T follicular helper cell (primary cell): ENCODE data around the gene PCDHGB7.
"Not testable (repeated sequence)": the region's sequence is repeated elsewhere in the genome, so short reads cannot be mapped to it uniquely, and the experiment has no call there.

Experiments
- DNase-seq: peaks from one replicate; pipeline ENCODE4 v3.0.0-alpha.2; 2020; ENCODE audit warnings: low read depth
- total RNA-seq, 2 experiments: gene quantifications; one replicate each; lab custom pipeline; 2026; lab: John Stamatoyannopoulos, UW

The PCDHGB7 gene
- 0 reads per million in 2 experiments for total RNA-seq

DNA sequence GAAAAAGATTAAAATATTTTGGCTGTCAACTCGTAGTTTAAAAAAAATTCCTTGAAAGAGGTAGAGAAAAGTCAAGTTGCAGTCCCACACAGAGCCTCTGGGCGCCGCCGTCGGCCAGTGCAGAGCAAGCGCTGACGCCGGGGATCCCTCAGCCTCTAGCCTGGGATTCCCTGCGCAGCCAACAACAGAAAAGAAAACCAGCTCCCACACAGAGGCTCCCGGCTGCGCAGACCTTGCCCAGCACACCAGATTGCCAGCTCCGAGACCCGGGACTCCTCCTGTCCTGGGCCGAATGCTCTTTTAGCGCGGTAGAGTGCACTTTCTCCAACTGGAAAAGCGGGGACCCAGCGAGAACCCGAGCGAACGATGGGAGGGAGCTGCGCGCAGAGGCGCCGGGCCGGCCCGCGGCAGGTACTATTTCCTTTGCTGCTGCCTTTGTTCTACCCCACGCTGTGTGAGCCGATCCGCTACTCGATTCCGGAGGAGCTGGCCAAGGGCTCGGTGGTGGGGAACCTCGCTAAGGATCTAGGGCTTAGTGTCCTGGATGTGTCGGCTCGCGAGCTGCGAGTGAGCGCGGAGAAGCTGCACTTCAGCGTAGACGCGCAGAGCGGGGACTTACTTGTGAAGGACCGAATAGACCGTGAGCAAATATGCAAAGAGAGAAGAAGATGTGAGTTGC is at the start of gene PCDHGB7:
Gene PCDHGB7 (plus strand): TSS at position 184 of the 679 bp plus-strand sequence. CDS start 183 bp downstream, at position 367.
- peak; percentile 21 for DNase-seq

DNA sequence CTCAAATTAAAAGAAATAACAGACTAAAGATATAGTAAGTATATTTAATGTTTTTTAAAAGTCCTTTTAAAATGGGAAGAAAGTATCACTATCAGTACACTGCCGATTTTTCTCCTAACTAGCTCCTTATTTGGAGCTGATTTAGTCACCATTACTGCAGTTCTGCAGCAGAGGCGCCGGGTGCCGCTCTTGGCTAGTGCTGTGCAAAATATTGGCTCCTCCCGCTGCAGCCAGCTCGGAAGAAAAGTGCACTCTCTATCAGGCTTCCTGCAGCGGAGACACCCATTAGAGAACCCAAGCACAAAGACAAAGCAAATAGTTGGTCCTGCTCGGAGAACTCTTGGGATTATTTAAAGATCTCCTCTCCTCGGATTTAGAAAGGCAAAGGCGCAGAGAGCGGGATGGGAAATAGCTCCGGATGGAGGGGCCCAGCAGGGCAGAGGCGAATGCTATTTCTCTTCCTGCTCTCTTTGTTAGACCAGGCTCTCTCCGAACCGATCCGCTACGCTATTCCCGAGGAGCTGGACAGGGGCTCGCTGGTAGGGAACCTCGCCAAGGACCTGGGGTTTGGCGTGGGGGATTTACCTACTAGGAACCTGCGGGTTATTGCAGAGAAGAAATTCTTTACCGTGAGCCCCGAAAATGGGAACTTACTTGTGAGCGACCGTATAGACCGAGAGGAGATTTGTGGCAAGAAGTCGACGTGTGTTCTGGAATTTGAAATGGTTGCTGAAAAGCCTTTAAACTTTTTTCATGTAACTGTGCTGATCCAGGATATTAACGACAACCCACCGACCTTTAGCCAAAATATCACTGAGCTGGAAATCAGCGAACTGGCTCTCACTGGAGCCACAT is 47.3 kb upstream of the PCDHGB7 start, which contains the start of gene PCDHGB3:
Gene PCDHGB3 (plus strand): TSS at position 249 of the 855 bp plus-strand sequence. CDS start 153 bp downstream, at position 402.
- no peak for DNase-seq

DNA sequence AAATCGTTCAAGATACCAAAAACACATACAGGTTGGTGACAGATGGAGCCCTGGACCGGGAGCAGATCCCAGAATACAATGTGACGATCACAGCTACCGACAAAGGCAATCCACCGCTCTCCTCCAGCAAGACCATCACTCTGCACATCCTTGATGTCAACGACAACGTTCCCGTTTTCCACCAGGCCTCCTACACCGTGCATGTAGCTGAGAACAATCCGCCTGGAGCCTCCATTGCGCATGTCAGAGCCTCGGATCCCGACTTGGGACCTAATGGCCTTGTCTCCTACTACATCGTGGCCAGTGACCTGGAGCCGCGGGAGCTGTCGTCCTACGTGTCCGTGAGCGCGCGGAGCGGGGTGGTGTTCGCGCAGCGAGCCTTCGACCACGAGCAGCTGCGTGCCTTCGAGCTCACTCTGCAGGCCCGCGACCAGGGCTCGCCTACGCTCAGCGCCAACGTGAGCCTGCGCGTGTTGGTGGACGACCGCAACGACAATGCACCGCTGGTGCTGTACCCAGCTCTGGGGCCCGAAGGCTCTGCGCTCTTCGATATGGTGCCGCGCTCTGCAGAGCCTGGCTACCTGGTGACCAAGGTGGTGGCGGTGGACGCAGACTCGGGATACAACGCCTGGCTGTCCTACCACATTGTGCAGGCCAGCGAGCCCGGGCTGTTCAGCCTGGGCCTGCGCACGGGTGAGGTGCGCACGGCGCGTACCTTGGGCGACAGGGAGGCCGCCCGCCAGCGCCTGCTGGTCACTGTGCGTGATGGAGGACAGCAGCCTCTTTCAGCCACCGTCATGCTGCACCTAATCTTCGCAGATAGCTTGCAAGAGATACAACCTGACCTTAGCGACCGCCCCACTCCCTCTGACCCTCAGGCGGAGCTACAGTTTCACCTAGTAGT is 45.7 kb upstream of the PCDHGB7 start:
- no peak for DNase-seq

DNA sequence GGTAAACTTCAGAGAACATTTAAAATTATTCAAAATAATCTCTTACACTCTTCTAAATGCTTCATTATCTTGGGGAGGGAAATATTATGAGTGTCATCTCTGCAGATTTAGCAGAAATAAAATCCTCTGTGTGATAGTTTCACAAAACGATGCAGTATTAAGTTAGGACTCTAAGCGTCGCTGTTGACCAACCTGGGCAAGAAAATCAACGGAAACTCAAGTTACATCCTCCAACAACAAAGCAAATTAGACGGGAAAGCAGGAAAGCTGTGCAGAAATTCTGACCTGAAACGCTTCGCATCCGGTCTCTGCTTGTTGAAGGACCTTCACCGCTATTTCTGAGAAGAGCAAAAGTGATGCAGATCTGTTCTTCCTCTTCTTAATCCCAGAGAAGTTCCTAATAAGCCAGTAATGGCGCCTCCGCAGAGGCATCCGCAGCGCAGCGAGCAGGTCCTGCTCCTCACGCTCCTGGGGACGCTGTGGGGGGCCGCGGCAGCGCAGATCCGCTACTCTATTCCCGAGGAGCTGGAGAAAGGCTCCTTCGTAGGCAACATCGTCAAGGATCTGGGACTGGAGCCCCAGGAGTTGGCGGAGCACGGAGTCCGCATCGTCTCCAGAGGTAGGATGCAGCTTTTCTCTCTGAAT is 43.7 kb upstream of the PCDHGB7 start, which contains the start of gene PCDHGA6:
Gene PCDHGA6 (plus strand): TSS at position 219 of the 645 bp plus-strand sequence. CDS start 193 bp downstream, at position 412.
- DNase-seq: no peak

DNA sequence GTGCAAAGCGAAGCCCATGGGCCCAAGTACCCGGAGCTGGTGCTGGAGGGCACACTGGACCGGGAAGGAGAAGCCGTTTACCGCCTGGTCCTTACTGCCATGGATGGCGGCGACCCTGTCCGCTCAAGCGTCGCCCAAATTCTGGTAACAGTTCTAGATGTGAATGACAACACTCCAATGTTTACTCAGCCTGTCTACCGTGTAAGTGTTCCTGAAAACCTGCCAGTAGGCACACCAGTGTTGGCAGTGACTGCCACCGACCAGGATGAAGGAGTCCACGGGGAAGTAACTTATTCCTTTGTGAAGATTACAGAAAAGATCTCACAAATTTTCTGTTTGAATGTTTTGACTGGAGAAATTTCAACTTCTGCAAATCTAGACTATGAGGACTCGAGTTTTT is 42.9 kb upstream of the PCDHGB7 start:
- DNase-seq: no peak

DNA sequence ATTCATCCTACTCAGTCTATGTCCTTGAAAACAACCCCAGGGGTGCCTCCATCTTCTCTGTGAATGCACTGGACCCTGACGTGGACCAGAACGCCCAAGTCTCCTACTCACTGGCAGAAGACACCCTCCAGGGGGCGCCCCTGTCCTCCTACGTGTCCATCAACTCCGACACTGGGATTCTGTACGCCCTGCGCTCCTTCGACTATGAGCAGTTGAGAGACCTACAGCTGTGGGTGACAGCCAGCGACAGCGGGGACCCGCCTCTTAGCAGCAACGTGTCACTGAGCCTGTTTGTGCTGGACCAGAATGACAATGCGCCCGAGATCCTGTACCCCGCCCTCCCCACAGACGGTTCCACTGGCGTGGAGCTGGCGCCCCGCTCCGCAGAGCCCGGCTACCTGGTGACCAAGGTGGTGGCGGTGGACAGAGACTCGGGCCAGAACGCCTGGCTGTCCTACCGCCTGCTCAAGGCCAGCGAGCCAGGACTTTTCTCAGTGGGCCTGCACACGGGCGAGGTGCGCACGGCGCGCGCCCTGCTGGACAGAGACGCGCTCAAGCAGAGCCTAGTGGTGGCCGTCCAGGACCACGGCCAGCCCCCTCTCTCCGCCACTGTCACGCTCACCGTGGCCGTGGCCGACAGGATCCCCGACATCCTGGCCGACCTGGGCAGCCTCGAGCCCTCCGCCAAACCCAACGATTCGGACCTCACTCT is 41.9 kb upstream of the PCDHGB7 start:
- not testable (repeated sequence) for DNase-seq

DNA sequence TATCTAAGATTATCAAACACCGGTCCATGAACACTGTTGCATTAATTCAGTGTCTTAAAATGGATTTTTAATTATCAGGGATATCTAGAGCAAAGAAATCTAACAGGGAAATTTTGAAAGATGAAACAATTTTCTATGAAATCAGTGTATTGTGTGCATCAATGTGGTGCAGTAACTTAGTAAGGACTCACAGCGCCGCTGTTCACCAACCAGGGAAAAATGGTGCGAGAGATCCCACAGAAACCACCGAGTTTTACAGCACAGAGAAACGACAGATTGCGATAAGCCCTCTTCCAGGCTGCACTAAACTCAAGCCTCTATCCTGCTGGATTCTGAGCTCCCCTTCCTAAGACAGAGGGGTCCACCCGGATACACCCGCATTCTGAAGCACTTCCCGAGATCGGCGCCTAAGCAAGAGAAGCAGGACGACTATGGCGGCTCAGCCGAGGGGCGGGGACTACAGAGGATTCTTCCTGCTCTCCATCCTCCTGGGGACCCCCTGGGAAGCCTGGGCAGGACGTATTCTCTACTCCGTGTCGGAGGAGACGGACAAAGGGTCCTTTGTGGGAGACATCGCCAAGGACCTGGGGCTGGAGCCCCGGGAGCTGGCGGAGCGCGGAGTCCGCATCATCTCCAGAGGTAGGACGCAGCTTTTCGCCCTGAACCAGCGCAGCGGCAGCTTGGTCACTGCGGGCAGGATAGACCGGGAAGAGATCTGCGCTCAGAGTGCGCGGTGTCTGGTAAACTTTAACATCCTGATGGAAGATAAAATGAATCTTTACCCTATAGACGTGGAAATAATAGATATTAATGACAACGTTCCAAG is 34.8 kb upstream of the PCDHGB7 start, which contains the start of gene PCDHGA7:
Gene PCDHGA7 (plus strand): TSS at position 274 of the 826 bp plus-strand sequence. CDS start 158 bp downstream, at position 432.
- no peak for DNase-seq

DNA sequence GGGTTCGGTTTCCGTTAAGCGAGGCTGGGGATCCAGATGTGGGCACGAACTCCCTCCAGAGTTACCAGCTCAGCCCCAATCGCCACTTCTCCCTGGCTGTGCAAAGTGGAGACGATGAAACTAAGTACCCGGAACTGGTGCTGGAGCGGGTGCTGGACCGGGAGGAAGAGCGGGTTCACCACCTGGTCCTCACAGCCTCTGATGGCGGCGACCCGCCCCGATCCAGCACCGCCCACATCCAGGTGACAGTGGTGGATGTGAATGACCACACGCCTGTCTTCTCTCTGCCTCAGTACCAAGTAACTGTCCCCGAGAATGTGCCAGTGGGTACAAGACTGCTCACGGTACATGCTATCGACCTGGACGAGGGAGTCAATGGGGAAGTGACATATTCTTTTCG is 34.1 kb upstream of the PCDHGB7 start:
- no peak for DNase-seq

DNA sequence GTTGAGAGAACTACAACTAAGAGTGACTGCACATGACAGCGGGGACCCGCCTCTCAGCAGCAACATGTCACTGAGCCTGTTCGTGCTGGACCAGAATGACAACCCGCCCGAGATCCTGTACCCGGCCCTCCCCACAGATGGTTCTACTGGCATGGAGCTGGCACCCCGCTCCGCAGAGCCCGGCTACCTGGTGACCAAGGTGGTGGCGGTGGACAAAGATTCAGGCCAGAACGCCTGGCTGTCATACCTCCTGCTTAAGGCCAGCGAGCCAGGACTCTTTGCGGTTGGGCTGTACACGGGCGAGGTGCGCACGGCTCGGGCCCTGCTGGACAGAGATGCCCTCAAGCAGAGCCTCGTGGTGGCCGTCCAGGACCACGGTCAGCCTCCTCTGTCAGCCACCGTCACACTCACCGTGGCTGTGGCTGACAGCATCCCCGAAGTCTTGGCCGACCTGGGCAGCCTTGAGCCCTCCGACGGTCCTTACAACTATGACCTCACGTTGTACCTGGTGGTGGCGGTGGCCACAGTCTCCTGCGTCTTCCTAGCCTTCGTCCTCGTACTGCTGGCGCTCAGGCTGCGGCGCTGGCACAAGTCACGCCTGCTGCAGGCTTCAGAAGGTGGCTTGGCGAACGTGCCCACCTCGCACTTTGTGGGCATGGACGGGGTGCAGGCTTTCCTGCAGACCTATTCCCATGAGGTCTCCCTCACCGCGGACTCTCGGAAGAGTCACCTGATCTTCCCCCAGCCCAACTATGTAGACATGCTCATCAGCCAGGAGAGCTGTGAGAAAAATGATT is 32.8 kb upstream of the PCDHGB7 start:
- DNase-seq: no peak

DNA sequence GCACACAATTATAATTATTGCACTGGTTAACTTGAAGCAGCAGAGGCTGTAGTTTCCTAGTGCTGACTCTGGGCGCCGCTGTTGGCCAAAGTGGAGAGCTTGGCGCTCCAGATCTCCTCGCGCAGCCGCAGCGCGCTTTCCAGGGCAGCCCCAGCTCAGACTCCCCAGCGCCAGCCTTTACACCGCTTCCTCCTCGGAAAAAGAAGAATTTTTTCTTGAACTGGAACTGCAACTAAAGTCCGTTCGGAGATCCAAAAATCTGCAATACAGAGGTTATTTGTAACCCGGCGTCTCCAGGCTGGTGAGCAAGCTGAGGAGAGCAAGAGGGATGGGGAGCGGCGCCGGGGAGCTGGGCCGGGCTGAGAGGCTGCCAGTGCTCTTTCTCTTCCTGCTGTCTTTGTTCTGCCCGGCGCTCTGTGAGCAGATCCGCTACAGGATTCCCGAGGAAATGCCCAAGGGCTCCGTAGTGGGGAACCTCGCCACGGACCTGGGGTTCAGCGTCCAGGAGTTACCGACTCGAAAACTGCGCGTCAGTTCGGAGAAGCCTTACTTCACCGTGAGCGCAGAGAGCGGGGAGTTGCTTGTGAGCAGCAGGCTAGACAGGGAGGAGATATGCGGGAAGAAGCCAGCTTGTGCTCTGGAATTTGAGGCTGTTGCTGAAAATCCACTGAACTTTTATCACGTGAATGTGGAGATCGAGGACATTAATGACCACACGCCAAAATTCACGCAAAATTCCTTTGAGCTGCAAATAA is 29.7 kb upstream of the PCDHGB7 start, which contains the start of gene PCDHGB4:
Gene PCDHGB4 (plus strand): TSS at position 142 of the 755 bp plus-strand sequence. CDS start 187 bp downstream, at position 329.
- DNase-seq: not testable (repeated sequence)

DNA sequence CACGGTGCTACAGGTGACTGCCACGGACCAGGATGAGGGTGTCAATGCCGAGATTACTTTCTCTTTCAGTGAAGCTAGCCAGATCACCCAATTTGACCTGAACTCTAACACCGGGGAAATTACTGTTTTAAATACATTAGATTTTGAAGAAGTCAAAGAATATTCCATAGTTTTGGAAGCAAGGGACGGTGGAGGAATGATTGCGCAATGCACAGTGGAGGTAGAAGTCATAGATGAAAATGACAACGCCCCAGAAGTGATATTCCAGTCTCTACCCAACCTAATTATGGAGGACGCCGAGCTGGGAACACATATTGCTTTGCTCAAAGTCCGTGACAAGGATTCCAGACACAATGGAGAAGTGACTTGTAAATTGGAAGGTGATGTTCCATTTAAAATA is 28.8 kb upstream of the PCDHGB7 start:
- no peak for DNase-seq

DNA sequence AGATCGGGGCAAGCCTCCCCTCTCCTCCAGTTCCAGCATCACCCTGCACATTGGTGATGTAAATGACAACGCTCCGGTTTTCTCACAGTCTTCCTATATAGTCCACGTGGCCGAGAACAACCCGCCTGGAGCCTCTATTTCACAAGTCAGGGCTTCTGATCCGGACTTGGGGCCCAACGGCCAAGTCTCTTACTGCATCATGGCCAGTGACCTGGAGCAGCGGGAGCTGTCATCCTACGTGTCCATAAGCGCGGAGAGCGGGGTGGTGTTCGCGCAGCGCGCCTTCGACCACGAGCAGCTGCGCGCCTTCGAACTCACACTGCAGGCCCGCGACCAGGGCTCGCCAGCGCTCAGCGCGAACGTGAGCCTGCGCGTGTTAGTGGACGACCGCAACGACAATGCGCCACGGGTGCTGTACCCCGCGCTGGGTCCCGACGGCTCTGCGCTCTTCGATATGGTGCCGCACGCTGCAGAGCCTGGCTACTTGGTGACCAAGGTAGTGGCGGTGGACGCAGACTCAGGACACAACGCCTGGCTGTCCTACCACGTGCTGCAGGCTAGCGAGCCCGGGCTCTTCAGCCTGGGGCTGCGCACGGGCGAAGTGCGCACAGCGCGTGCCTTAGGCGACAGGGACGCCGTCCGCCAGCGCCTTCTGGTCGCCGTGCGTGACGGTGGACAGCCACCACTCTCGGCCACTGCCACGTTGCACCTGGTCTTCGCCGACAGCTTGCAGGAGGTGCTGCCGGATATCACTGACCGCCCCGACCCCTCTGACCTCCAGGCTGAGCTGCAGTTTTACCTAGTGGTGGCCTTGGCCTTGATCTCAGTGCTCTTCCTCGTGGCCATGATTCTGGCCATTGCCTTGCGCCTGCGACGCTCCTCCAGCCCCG is 28.1 kb upstream of the PCDHGB7 start:
- DNase-seq: no peak

DNA sequence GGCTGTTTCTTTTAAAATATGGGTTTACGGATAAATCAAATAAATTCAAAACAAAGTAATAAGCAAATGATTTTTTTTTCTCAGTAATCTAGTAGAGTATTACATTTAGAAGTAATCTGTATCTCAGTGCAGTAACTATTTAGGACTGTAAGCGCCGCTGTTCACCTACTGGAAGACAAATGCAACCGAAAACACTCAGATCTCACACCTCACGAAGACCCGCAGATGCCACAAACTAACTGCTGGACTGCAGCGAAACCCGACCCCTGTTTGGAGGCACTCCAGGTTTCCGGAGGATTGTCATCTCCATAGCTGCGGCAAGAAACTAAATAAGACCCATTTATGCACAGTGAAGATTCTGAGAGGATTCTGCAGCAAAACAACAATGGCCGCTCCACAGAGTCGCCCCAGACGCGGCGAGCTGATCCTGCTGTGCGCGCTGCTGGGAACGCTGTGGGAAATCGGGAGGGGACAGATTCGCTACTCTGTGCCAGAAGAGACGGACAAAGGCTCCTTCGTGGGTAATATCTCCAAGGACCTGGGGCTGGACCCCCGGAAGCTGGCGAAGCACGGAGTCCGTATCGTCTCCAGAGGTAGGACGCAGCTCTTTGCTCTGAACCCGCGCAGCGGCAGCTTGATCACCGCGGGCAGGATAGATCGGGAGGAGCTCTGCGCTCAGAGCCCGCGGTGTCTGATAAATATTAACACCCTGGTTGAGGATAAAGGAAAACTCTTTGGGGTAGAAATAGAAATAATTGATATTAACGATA is 24.9 kb upstream of the PCDHGB7 start, which contains the start of gene PCDHGA8:
Gene PCDHGA8 (plus strand): TSS at position 205 of the 770 bp plus-strand sequence. CDS start 181 bp downstream, at position 386.
- no peak for DNase-seq

DNA sequence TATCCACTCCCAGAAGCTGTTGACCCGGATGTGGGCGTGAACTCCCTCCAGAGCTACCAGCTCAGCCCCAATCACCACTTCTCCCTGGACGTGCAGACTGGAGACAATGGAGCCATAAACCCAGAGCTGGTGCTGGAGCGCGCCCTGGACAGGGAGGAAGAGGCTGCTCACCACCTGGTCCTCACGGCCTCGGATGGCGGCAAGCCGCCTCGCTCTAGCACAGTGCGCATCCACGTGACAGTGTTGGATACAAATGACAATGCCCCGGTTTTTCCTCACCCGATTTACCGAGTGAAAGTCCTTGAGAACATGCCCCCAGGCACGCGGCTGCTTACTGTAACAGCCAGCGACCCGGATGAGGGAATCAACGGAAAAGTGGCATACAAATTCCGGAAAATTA is 24.2 kb upstream of the PCDHGB7 start:
- no peak for DNase-seq

DNA sequence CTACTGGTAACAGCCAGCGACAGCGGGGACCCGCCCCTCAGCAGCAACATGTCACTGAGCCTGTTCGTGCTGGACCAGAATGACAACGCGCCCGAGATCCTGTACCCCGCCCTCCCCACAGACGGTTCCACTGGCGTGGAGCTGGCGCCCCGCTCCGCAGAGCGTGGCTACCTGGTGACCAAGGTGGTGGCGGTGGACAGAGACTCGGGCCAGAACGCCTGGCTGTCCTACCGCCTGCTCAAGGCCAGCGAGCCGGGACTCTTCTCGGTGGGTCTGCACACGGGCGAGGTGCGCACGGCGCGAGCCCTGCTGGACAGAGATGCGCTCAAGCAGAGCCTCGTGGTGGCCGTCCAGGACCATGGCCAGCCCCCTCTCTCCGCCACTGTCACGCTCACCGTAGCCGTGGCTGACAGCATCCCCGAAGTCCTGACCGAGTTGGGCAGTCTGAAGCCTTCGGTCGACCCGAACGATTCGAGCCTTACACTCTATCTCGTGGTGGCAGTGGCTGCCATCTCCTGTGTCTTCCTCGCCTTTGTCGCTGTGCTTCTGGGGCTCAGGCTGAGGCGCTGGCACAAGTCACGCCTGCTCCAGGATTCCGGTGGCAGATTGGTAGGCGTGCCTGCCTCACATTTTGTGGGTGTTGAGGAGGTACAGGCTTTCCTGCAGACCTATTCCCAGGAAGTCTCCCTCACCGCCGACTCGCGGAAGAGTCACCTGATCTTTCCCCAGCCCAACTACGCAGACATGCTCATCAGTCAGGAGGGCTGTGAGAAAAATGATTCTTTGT is 22.9 kb upstream of the PCDHGB7 start:
- not testable (repeated sequence) for DNase-seq
